ENCODE results near the gene SLC9A3.

Gene SLC9A3

DNA sequence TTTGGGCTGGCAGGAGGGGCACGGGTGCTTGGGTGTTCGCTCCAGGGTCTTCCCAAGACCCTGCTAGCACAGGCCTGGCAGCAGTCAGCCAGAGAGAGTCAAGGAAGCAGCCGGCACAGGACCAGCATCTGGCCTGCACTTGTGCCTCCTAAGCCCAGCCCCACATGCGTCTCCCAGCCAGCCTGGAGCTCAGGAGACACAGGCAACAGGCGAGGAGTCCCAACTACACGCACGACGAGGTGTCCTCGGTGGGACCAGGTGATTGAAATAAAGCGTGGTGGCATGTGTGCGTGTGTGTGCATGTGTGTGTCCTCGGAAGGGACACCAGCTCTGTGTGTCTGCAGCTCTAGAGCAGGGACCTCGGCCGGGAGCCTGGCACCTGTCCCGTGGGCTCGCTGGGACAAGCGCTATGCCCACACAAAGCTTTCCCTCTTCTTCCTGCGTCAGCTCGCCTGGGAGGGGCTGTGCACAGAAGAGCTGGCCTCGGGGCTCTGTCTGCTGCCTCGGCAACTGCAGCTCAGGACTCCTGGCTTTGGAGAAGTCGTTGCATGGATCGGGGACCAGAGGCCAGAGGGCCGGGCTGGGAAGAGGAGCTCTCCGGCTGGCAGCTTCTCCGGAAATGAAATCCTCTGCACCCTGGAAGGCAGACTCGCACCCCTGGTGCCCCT lies 14.7 kb upstream of the SLC9A3 start:
- no peak for DNase-seq (ENCODE audit: low read depth)

DNA sequence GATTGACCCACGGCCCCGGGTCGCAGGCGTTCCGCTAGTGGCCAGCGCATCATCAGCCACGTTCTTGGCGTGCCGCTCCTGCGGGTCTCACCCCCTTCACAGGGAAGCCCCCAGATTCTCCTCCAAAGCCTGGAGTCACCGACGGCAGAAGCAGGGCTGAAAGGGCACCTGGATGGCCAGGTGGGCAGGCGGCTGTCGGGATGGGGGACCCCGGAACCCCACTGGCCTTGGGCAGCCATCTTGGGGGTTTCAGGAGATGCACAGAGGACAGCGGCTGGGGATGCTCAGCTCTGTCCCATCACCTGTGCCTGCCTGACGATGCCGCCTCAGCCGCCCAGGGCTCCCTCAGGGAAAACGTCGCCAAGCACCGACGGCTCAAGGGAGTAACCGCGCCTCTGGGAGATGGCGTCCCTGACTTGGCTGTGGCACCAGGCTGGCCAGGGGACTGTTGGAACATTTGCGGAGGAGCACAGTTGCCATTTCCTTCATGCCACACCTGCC lies 14.1 kb upstream of the SLC9A3 start:
- no peak for DNase-seq (ENCODE audit: low read depth)

DNA sequence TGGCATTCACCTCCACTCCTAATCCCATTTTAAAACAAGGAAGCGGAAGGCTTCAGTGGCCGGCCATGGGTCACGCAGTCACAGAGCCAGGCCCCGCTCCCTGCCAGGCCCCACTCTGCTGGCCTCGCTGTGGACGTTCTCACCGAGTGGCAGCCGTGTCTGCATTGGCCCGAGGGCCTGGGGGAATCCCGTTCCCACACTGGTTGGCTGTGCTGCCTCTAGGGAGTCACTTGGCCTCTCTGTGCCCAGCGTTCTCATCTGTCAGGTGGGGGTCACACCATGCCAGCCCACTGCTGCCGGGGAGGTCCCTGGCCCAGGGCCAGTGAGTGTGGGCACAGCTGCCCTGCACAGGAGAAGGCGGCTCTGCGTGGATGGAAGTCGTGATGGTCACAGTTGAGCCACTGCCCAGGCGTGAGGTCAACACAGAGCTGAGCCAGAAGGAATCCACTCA lies 13.4 kb upstream of the SLC9A3 start:
- no peak for DNase-seq (ENCODE audit: low read depth)

DNA sequence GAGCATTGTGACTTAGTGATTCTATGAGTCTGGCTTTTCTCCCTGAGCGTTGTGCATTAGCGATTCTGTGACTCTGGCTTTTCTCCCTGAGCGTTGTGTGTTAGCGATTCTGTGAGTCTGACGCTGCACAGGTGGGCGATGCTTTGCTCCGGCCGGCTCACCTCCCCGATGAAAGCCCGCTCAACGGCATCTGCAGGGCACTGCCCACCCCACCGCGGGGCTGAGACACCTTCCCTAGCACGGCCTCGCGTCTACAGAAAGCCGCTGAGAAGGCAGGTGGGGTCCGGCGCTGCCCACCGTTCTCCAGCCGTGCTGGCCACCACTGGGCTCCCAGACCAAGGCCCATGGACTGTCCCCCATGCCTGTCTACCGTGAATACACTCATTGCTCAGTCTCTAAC lies 12.8 kb upstream of the SLC9A3 start:
- no peak for DNase-seq (ENCODE audit: low read depth)

DNA sequence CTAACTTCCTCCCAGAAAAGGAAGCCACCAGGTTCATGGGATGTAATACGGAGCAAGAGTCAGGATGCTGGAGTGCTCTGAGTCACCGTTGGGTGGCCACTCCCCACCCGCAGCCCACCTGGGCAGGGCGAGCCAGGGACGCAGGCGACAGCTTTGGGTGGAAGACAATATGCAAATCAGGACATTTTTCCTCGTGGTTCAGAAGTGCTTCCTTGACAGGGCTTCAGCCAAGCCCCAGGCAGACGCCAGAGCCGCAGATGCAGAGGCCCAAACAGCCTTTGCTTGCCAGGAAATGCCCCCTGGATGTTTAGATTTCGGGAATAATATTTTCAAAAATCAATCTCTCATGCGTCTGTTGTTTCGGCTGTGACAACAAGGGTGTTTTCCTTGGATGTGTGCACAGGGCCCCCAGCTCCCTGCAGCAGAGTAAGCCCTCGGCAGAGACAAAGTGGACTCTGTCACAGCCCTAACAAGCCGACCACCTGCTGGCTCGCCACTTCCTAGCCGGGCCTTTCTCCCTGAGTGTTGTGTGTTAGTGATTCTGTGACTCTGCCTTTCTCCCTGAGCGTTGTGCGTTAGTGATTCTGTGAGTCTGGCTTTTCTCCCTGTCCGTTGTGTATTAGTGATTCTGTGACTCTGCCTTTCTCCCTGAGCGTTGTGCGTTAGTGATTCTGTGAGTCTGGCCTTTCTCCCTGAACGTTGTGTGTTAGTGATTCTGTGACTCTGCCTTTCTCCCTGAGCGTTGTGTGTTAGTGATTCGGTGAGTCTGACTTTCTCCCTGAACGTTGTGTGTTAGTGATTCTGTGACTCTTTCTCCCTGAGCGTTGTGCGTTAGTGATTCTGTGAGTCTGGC lies 11.8 kb upstream of the SLC9A3 start:
- DNase-seq (ENCODE audit: low read depth) = no peak

DNA sequence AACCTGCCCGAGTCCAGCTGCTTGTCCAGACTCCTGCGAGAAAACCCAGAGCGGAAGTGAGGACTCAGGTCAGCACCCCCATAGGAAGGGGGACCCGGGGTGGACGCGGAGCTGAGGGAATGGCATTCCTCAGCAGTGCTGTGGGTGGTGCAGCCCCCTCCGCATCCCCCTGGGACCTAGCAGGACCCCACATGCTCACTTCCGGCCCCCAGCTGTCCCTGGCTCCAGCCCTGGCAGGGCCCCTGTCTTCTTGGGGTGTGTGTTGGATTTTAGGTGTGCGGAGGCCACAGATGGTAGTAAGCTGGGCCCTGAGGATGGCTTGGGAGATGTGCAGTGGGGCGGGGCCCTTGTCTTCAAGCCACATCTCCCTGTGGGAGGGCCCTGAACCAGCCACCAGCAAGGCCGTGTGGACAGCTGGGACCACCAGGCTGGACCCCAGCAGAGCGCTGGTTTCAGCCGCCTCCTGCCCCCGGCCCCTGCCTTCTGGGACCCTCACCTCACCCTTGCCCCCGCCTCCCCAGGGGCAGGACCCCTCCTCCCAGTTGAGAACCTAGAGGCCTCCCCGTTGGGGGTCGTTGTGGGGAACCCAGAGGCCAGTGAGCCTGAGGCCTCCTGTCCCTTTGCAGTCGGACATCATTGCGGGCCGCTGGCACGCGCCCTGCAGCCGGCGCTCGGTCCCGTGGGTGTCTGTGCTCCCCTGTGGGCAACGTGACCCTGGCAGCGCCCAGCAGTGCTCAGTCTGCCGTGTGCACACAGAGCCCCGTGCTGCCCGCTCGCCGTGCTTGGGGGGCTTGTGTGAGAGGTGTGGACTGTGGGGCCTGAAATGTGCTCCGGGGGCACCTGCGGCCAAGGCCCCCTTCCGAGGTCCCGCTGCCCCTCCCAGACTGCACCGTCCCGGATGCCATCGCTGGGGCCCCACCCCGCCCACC lies 10.8 kb upstream of the SLC9A3 start:
- DNase-seq (ENCODE audit: low read depth) = no peak

DNA sequence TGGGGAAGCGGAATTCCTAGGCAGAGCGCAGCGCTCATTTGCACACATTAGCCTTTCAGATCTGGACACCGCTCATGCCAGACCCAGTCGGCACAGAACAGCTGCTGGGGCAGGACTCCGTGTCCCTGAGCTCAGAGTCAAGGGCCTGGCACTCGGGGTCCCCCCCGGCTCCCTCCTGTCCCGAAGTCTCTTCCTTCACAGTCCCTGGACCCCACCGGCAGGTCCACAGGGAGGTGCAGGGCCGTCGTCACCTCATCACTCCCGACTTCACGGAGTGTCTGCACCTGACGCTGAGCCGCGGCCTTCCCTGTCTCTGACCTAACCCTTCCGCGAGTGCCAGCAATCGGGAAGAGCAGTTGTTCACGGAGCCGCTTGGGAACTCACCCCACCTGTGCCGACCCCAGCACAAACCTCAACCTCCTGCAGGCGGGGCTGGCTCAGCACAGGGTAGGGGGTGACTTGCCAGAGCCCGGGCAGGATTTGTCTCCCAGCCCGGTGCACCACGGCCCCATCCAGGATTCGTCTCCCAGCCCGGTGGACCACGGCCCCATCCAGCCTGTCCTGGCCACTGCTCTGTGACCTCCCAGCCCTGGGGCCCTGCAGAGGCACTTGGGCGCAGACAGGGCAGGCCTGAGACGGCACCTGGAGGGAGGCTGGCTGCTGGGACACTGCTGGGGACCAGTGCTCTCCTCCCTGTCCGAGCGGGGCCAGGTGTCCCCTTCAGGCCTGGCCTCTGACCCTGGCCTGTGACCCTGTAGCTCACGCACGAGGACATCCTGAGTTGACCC lies 9.9 kb upstream of the SLC9A3 start:
- DNase-seq (ENCODE audit: low read depth) = no peak

DNA sequence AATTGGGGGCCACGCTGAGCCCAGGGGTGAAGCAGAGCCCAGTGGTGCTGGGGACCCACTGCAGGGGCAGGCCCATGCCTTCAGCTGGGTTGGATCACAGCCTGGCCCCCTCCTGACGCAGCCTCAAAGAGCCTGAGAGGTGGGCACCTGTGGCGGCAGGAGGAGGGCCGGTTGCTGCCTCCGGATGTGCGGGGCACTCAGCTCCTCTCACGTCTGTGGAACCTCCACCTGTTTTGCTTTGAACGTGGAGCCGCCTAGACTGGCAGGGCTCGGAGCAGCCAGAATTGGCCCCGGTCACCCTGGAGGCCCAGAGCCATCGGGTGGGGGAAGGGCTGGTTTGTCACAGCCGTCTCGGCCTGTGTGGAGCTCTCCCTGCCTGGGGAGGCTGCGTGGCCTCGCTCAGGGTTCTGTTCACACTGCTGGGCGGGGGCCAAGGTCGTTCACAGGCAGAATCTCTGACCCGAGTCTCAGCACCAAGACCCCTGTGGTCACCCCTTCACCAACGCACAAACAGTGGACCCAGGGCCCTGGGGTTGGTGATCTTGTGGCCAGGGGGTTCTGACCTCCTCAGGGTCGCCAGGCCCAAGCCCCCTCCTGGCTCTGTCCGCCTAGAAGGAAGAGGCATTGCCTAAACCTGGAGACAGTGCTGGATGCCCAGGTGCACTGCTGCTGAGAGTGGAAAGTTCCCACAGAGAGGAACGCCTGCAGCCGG lies 9.2 kb upstream of the SLC9A3 start:
- DNase-seq (ENCODE audit: low read depth) = no peak

DNA sequence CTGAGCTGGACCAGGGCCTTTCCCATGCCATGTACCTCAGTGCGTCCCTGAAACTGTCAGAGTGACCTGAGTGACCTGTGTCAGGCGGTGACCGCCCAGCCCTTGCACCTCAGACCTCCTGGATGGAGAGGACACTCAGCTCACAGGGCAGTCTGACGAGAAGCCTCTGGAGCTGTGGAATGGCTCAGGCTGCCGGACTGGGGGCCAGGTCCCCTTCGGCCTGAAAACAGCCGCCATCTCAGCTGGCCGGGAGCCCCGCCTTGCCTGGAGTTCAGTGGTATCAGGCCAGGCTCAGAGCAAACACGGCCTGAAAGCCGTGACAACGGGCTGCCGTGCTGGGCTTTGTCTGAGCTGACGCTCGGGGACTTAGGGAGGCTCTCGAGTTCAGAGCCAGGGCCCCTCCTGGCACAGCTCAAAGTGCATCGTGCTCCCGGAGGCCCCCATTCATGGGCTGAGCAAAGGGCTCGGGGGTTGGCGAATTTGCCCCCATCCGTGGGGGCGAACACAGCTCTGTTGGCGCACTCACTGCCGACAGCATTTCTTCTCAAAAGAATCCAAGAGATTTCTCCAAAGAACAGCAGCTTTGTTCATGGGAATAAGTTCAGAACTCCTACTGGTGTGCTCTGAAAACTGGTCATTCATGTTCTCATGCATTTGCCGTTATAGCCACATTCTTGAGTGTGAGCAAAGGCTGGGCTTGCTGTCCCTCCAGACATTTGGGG lies 8.4 kb upstream of the SLC9A3 start:
- no peak for DNase-seq (ENCODE audit: low read depth)

DNA sequence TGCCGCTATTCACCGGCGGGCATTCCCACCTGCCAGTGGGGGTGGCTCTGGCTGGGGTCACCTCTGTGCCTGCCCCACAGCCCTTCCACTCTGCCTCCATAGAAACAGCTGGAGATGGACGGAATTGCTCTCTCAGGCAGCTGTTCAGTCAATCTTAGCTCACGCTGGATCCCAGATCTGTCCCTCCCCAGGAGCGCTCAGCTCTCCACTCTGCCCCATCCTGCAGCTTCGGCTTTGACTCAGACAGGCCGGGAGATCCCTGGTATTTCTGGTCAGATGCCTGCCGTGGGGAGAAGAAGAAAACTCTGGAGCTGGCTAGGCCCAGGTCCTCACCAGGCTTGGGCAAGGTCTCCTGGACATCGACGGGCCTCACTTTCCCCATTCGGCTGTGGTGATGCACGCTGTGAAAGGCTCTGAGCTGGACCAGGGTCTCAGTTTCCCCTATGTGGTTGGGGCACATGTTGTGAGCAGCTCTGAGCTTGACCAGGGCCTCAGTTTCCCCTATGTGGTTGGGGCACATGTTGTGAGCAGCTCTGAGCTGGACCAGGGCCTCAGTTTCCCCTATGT lies 7.6 kb upstream of the SLC9A3 start:
- DNase-seq (ENCODE audit: low read depth) = no peak

DNA sequence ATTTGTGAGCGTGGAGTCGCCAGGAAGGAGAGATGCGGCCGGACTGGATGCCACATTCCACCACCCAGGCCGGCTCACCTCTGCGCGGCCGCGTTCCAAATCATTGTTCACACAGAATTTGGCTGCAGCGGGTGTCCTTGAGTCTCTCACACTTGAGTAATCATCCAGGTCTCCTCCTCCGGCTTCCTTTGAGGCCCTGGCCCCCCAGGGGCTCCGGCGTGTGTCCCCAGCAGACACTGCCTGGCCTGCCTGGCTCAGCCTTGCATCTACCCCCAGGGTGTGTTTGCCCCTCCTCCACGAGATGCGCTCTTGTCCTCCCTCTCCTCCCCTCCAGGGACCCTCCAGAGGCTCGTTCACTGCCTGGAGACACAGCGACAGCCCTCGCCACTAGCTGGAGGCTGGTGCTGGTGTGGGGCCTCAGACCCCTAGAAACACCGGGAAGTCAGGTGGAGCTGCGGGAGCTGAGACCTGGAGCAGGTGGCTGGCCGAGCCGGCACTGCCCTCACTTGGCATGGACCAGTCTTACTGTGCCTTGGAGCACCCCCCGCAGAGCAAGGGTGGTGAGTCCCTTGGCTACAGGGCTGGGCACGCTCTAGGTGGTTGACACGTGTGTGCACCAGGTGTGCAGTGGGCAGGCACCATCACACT lies 7.0 kb upstream of the SLC9A3 start:
- DNase-seq (ENCODE audit: low read depth) = no peak

DNA sequence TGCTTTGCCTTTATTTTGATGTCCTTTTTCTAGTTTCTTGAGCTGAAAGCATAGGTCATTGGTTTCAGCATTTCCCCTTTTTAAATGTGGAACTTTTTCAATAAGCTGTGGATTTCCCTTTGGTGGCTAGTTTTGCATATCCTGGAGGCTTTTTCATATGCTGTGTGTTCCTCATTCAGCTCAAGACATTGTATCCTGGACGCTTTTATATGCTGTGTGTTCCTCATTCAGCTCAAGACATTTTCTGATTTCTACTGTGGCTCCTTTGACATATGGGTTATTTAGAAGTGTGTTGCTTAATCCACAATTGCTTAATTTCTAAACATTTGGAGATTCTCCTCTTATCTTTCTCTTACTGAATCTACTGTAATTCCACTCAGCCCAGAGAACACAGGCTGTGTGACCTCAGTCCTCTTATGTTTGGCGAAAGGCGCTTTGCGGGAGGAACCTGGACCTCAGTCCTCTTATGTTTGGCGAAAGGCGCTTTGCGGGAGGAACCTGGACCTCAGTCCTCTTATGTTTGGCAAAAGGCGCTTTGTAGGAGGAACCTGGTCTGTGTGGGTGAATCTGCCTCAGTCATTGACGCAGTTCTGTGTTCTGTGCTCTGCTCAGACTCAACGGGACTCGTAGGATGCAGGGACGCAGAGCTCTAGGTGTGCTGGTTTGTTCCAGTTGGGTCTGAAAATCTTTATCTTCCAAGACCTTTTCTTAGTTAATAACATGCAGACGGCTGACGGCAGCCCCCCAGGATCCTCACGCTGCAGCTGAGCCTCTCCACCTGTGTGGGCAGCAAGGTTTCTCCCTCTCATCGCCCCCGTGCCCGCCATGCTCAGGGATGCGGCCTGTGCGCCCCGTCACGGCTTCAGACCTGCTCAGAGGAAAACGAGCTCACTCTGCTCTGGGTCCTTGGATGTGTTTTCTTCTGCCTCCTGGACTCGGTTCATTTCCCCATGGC lies 6.0 kb upstream of the SLC9A3 start:
- no peak for DNase-seq (ENCODE audit: low read depth)

DNA sequence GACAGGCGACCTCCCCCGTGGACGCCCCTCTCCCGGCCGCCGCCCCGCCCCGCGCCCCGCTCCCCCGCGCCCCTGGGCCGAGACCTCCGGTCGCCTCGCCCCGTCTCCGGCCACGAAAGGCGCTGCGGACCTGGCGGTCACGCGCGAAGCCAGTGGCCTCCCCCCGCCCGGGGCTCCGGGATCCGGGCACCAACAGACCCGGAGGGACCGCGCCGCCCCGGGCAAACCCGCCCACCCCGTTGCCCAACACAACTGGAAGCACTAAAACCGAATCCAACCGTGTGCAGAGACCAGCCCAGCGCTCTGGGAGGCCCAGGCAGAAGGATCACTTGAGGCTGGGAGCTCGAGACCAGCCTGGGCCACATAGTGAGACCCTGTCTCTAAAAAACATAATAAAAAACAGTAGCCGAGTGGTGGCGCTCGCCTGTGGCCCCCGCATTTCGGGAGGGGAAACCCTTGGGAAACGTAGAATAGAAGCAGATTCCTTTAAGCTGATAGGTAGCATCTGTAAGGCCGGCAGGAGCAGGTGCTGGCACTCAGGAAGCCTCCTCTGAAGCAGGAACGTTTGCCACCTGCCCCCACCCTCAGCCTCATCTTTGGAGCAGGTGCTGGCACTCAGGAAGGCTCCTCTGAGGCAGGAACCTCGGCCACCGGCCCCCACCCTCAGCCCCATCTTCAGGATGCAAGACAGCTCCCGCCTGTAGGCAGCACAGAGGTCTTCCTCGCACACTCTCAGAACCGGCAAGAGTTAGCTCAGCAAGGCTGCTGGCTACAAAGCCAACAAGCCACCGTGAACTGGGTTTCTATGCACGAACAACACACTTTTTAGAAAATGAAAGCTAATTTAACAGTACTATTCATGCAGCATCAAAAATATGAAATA lies 4.6 kb upstream of the SLC9A3 start:
- no peak for DNase-seq (ENCODE audit: low read depth)

DNA sequence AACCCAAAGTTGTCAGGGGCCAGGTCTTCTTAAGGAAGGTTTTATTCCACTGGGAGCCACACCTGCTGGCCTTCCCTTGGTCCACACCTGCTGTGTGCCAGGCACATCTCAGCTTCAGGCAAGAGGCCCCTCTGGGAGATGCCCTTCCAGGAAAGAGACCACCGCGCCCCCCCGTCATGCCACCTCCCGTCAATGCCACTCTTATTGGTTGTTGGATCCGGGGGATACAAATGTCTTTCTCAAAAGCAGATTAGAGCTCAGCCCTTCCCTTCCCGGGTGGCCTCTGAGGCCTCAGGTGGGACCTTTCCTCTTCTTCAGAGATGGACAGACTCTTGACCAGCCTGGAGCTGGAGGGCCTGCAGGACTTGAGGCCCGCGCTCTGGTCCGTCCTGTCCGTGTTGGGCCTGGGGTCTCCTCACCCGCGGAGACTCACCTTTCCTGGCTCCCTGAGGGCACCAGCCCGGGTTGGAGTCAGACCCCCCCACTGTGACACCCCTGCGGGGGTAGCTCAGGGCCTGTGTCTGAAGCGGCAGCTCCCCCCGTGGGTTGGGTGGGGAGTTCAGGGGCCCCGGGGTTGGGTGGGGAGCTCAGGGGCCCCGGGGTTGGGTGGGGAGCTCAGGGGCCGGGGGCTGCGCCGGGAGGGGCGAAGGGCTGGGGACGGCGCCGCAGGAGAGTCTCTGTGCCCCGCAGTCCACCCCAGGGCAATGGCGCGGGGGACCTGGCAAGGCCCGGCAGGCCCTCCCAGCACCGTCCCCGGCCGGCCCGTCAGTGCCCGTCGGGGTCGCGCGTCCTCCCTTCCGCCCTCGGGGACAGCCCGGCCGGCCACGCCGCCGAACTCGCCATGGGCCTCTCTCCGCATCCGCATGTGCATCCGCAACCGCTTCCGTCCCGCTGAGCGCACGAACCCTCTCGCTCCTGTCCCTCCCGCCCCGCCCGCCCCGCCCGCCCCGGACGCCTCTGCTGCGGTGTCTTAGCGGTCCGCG lies 3.7 kb upstream of the SLC9A3 start:
- DNase-seq (ENCODE audit: low read depth) = no peak

DNA sequence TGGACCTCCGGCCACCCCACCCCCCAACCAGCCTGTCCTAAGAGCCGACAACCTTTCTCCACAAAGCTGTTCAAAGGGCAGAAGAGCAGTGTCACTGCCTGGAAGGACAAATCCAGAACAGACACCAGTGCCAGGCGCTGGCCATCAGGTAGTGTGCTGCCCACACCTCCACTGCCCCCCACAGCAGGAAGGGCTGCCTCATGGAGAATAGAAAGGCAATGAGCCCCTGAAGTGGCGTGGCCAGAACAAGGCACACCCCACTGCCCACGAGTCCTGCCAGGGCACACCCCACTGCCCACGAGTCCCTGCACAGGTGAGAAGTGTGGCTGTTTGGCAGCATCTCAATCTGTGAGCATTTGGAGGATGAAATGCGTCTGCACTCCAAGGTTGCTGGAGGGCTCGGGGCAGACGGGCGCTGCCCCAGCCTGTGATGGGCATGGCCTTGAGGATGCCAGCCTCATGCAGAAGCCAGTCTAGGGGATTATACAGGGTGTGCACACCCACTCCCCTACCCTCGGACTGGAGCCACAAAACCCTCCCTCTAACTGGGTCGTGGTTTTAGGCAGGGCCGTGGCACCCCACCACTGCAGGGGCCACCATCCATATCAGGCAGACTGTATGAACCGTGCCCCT lies 2.3 kb upstream of the SLC9A3 start:
- DNase-seq (ENCODE audit: low read depth) = no peak
